AG04449 (cell line): ENCODE results near the gene SH2D3C.

Source experiments
- CTCF ChIA-PET: fragments of 350-600 bp; formaldehyde crosslinking; extraction: SDS; loops from one replicate; lab custom pipeline; 2021; ENCODE audit warnings: antibody characterized with exemption; lab: Yijun Ruan, JAX
- POLR2A ChIA-PET: fragments of 400-600, 350-600 bp; formaldehyde crosslinking; extraction: SDS; loops from one replicate; lab custom pipeline; 2020; ENCODE audit warnings: antibody characterized with exemption, inconsistent platforms; lab: Yijun Ruan, JAX
- DNase-seq: peaks from one replicate; pipeline ENCODE4 v3.0.0-alpha.2; 2010; ENCODE audit warnings: low read depth, low spot score
- H3K4me3 ChIP-seq: 2 replicates; pipeline ENCODE4 v1.5.1; 2011; ENCODE audit warnings: low read depth, mild to moderate bottlenecking, control low read depth, low read length
- TF ChIP-seq, protein P1 (sequence below): IDR thresholded peaks from one replicate; pipeline ENCODE4 v1.5.1; 2011; ENCODE audit warnings: mild to moderate bottlenecking, moderate library complexity, low read length, control low read depth, inconsistent platforms; ENCODE audit not compliant: insufficient read depth; ENCODE audit errors: missing control alignments

SH2D3C gene

DNA sequence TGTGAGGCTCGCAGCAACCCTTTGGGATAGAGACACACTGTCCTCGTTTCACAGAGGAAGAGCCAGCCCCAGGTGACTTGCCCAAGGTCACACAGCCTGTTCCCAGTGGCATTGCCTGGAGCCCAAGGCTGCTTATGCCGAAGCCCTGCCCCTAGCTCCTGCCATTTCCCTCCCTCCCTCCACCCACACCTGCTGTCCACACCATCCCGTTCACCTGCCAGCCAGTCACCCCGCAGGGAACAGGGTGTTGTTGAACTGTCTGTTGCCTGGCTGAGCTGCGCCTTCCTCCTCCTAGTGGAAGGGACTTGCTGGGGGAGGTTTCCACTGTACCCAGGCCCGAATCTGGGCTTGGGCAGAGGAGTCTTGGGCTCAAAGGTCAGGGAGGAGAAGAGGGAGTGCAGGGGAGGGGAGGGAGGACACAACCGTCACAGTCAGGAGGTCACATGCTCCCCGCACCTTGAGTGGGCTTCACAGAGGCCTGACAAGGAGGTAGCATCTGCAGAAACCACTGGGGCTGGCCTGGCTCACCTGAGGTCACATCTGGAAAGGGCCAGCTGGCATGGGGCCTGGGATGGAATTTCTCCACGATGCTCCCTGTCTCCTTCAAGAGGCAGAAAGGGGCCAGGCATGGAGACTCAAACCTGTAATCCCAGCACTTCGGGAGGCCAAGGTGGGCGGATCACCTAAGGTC lies 56.3 kb downstream of the SH2D3C start:
- no peak for DNase-seq
- H3K4me3 ChIP-seq: no peak overlapping the region
- TF ChIP-seq, protein P1, sequence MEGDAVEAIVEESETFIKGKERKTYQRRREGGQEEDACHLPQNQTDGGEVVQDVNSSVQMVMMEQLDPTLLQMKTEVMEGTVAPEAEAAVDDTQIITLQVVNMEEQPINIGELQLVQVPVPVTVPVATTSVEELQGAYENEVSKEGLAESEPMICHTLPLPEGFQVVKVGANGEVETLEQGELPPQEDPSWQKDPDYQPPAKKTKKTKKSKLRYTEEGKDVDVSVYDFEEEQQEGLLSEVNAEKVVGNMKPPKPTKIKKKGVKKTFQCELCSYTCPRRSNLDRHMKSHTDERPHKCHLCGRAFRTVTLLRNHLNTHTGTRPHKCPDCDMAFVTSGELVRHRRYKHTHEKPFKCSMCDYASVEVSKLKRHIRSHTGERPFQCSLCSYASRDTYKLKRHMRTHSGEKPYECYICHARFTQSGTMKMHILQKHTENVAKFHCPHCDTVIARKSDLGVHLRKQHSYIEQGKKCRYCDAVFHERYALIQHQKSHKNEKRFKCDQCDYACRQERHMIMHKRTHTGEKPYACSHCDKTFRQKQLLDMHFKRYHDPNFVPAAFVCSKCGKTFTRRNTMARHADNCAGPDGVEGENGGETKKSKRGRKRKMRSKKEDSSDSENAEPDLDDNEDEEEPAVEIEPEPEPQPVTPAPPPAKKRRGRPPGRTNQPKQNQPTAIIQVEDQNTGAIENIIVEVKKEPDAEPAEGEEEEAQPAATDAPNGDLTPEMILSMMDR: no peak
- POLR2A ChIA-PET: interaction anchor here (0.6 kb wide), 1 partner anchor 38 kb away, joined by 3 read pairs; no protein-coding TSS in a partner anchor
- CTCF ChIA-PET: interaction anchor here (1.0 to 7.8 kb wide), 2 partner anchors 9 to 13 kb away, joined by 4 to 48 read pairs; partner anchors contain the start of gene TOR2A

DNA sequence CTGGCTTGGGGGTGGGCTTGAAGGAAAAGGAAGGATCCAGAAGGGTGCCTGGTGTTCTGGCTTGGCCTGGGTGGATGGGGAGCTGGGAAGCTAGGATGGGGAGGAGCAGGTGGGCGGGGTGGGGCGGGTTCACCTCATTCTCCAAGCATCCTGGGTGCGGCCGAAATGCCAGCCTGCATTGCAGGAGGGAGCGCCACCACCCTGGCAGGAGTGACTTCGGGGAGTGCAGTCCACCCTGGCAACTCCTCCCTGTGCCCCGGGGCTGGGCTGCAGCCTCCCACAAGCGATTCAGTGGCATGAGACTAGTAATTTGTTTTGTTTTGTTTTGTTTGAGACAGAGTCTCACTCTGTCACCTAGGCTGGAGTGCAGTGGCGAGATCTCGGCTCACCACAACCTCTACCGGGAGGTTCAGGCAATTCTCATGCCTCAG lies 57.1 kb downstream of the SH2D3C start:
- no peak overlapping the region for H3K4me3 ChIP-seq
- TF ChIP-seq, protein P1: no peak
- POLR2A ChIA-PET: no interaction called here
- CTCF ChIA-PET: interaction anchor here (1.0 to 7.8 kb wide), 2 partner anchors 10 to 14 kb away, joined by 4 to 48 read pairs; partner anchors contain the start of gene TOR2A
- DNase-seq: no peak

DNA sequence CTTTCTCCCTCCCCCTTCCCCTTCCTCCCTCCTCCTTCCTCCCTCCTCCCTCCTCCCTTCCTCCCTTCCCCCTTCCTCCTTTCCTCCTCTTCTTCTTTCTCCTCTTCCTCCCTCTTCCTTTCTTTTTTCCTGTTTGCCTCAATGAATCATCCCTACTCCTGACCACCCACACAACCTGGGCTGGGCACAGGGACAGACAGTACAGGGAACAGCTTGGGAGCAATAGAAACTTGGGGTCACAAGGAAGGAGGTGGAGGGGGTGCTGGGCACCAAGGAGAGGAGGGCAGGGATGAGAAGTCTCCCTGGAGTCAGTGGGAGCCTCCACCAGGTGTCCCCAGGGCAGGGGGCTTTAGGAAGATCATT lies 57.6 kb downstream of the SH2D3C start:
- TF ChIP-seq, protein P1: no peak
- no peak for DNase-seq
- POLR2A ChIA-PET: no interaction called here
- CTCF ChIA-PET: interaction anchor here (2.2 to 7.8 kb wide), 2 partner anchors 10 to 14 kb away, joined by 9 to 48 read pairs; partner anchors contain the start of gene TOR2A
- H3K4me3 ChIP-seq: no peak overlapping the region

DNA sequence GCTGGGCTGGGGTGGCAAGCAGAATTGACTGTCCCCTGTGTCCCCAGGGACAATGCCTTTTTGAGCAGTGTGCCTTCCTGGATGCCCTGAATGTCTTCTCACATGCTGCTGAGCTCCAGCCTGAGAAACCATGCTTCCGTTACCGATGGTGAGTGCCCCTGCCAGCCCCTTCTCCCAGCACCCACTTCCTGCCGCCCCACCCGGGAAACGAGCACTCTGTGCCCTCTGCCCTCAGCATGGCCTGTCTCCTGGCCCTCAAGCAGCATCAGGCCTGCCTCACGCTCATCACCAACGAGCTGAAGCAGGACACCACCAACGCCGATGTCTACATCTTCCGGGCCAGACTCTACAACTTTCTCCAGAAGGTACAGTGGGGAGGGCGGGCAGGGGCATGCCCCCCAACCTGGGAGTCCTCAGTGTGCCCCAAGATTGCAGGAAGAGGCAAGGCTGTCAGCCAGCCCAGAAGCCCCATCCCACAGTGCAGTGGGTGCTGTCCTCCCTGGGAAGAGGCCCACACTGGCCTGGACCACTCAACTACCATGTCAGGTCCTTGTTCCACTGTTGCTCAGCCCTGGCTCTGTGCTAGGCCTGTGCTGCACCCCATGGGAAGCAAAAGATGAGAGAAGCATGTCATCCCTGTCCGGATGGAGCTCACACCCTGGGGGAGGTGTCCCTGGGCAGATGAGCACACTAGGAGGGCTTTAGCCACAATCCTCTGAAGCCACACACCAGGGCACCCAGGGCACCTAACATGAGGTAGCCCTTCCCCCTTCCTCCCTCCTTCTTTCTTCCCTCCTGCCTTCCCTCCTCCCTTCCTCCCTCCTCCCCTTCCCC lies 58.2 kb downstream of the SH2D3C start:
- TF ChIP-seq, protein P1: no peak
- H3K4me3 ChIP-seq: no peak overlapping the region
- POLR2A ChIA-PET: no interaction called here
- DNase-seq: no peak
- CTCF ChIA-PET: interaction anchor here (2.2 to 7.8 kb wide), 2 partner anchors 11 to 15 kb away, joined by 9 to 48 read pairs; partner anchors contain the start of gene TOR2A

DNA sequence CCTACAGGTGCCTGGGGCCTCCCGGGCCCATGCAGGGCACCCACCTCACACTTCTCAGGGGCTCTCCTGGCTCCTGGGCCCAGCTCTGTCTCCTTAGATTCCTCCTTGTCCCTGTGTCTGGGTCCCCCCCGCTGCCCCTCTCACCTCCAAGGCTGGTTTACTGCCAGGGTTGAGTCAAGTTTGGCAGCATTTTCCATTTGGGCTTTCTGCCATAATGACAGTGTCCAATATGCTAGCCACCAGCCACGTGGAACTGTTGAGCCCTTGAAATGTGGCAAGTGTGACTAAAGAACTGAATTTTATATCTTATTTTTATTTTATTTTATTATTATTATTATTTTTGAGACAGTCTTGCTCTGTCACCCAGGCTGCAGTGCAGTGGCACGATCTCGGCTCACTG lies 60.7 kb downstream of the SH2D3C start:
- no peak overlapping the region for H3K4me3 ChIP-seq
- no peak for DNase-seq
- ChIA-PET POLR2A (no interaction called here), CTCF (interaction anchor here (1.1 to 4.3 kb wide), 4 partner anchors 17 to 214 kb away, joined by 3 to 34 read pairs (median 6); partner anchors contain the start of gene TOR2A)
- TF ChIP-seq, protein P1: no peak
